HG03520 (cell line): ENCODE results near the gene KRT78.
"Not testable (repeated sequence)": the region's sequence is repeated elsewhere in the genome, so short reads cannot be mapped to it uniquely, and the experiment has no call there.

ENCODE experiments used
- ATAC-seq: cut with Tn5 transposase; IDR thresholded peaks from one replicate; pipeline ENCODE4 v1.9.1; 2021; ENCODE audit warnings: mild to moderate bottlenecking, moderate library complexity; ENCODE audit not compliant: unreplicated experiment

The KRT78 gene

DNA sequence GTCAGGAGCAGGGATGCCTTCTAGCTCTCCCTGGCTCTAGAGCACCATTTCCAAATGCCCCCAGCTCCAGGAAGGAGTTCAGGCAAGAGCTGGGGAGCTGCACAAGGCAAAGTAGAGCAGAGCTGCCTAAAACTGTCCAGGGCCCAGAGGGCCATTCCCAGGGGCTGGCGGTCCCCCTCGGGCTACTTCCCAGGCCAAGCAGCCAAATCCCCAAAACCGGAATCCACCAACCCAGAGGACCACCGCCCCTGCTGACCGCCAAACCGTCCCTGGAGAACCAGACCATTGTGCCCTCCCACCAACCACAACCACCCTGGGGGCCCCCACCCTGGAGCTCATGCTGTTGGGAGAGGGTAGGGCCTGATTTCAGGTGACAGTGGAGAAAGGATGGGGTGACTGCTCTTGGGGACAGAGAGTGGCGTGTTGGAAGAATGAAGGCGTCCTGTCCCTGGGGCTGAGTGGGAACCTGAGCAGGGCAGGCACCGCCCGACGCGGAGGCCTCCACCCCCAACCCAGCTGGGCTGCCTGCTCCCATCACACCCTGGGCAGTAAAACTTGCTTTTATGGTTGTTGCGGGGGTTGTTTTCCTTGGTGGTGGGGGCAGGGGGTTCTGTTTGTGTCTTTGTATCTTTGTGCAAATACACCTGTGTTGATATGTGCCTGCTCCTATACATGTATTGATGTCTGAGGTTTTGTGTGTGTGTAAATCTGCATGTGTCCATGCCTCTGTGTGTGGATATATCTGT lies 24.0 kb upstream of the KRT78 start:
- no peak for ATAC-seq

DNA sequence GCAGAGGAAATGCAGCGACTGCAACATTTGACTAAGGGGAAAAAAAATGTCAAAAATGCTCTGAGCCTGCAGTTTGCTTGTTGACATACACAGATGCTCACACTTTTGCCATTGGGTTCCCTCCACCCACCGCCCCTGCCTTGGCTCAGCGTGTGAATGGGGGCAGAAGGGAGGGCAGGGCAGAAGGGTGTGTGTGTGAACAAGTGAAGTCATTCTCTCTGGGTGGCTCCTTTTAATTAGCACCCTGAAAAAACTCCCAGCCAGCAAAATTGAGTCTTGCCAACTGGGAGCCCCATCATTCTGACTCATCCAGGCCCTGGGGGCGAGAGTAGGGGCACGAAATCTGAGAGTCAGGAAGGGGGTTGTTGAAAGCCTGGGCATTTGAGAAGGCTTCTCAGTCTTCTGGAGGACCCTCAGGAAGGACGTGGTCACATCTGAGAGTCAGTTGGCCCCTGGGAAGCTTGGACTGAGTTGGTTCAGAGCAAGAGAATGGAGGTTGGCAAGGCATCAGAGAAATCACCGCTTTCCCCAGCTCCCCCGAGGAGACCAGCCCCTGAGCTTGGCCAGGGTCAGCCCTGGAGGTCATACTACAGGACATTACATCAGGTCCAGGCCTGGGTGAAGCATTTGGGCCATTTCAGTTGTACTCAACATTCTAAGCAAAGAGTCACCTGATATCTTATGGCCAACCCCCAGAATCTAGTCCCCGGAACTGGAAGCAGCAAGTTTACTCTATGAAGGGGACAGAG lies 22.7 kb upstream of the KRT78 start:
- ATAC-seq = no peak

DNA sequence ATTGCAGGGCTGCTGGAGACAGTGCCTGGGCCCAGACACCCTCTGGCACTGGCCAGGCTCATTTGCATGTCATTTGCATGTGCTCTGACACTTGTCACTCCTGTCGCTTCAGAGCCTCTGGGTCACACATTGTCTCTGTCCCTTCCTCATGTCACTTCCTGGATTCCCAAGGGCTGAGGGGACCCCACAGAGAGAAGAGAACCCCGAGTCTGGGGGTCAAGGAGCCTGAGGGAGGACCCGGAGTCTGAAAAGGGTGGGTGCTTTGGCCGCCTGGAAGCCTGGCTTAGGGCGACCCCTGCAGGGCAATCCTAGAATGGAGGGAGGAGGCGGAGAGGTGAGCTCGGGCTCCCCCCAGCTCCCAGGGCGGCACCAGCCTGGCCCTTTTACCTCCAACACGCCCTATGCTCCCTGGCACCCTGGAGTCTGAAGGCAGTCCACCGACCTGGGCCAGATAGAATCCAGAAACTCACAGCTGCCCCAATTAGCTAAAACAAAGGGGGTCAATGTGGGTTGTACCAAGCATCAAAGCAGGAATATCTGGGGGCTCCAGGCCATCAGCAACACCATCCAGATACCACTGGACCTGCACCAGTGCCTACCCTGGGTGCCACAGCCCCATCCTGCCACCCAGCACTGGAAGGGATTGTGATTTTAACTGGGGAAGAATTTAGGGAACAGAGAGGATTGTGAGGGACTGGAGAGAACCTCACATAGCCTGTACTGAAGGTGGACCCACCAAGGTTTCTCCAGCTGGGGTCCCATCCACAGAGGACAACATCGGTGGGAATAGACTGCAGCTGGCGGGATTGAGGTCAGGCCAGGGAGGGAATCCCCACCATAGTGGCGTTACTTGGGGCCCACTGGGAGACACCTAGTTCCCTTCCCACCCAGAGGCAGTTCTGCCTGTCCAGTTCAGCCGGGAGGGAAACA lies 21.8 kb upstream of the KRT78 start:
- no peak for ATAC-seq

DNA sequence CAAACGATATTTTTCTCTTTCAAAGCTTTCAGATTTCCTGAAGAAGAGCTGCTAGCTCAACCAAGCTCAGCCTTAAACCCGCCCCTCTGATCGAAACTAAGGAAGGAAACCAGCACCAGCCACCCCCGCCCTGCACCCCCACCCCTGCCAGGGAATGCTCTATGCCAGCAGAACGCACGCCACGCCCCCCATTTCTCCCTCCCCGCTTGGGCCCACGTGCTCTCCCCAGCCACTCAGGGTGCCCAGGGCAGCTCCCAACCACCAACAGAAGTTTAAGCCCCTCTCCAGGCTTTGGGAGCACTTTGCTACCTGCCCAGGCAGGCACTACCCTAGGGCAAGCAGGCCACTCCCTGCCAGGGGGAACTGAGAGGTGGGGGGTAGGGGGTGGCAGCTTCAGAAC lies 18.8 kb upstream of the KRT78 start:
- ATAC-seq = no peak

DNA sequence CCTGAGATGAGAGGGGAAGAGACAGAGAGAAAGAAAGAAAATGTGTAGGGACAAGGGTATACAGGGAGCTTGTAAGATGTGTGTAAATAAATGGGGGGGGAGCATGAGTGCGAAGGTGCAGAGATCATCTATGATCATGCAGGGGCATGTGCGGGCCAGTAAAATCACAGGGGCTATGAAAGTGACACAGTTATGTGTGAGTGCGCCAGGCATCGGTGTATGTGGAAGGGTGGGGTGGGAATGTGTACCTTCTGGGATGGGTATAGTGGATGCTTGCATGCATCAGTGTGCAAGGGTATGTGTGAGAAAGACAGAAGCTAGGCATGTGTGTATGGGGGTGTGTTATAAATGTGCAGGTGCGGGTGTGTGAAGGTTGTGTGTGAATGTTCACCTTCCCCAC lies 18.4 kb upstream of the KRT78 start:
- ATAC-seq = no peak

DNA sequence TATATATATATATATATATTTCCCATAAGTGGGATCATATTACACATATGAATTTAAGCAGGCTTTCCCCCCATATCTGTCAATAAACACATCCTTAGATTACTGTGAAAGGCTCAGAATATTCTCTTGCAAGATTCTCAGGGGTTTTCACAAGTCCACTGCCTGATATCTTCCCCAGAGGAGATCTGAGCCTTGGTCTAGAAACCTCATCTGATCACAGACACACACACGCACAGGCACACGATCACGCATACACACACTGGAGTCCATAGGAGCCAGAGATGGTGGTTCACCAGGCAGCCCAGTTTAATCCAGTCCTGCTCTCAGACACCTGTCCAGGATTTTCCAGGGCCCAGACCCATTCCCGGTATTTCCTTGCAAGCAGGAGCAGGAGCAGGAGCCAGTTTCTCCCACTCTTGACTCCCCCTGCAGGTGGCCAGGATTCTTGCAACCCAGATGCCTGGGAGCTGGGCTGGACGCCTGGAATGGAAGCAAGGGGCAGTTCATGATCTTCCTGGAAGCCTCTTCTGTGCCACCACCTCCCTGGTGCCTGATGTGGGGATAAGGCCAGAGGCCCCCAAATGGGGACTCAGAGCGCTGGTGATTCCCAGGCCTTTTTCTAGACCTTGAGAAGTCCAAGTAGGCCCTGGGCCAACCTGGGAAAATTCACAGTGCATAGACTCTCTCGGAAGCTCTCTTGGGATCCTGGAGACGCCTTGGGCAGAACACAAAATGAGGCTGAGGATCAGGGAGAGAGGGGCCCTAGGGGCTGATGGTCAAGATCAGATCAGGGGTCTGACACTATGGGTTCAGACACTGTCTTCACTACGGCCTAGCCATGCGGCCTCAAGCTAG lies 16.5 kb upstream of the KRT78 start:
- ATAC-seq = no peak

DNA sequence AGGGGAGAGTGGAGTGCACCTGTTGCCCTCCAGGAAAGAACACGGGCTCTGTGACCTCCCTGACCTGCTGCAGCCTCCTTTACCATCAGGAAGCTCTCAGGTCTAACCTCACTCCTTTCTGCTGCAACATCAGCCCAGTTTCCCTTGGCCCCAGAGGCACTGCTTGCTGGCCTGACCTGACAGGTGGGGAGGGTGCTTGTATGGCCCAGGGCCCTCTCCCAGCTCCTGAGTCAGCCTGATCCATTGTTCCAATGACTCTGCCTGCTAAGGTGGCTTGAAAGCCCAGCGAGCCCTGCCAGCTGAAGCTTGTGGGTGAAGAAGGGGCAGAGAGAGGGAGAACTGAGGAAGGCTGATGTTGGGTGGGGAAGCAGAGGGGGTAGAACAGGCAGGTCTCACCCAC lies 13.2 kb upstream of the KRT78 start:
- no peak for ATAC-seq

DNA sequence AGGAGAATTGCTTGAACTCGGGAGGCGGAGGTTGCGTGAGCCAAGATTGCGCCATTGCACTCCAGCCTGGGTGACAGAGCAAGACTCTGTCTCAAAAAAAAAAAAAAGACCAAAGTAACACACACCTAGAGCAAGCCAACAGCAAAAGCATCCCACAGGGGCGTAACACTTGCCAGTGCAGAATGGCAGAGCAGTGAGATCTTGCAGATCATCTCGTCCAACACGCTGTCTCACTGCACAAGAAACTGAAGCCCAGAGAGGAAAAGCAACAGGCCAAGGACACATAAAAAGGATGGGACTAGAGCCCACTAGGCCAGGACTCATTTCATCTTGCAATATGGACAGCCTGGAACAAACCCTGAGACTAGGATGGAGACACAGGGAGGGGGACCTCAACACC lies 12.7 kb upstream of the KRT78 start:
- no peak for ATAC-seq

DNA sequence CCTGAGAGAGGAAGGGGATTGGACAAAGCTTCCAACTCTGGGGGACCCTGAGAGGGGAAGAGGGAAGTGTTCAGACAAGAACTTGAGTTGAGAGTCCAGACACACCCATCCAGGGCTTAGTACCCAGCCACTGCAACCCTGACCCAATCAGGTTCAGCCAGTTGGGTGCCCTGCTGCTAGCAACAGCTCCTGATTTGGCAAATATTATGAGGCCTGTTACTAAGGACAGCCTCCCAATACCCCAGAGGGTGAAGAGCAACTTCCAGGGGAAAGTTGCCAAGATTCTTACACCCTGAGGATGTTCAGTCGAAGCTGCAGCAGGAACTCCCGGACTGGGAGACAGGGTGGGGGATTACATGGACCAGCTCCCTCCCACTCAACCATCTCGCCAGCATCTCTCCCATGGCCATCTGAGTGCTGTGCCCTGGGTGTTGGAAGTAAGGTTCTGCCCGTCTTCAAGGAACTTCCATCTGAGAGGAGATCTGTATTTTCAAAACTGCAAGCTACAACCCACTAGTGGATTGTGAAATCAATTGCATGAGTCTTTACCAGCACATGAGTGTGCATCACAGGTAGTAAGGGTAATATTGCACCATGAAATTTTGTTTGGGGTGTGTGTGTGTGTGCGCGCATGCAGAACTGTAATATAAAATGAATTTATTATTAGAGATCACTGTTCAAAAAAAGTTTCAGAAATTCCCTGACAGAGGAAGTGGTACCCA lies 11.5 kb upstream of the KRT78 start:
- ATAC-seq = no peak

DNA sequence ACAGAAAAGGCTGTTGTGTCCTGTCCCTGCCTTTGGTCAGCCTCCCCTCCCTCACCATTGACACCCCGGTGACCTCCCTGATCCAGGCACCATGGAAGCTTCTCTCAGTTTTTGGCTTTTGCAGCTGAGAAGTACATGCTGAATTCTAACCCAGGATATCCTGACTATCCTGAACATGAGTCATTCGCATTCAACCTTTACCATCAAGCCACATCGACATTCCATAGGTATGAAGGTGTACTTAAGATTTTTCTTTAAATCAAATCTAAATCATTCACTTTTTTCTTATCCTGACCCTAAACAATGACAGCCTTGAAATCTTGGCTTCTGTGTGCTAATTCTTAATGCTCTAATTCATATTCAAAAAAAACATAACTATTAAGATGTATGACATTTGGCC lies 8.7 kb upstream of the KRT78 start:
- no peak for ATAC-seq

DNA sequence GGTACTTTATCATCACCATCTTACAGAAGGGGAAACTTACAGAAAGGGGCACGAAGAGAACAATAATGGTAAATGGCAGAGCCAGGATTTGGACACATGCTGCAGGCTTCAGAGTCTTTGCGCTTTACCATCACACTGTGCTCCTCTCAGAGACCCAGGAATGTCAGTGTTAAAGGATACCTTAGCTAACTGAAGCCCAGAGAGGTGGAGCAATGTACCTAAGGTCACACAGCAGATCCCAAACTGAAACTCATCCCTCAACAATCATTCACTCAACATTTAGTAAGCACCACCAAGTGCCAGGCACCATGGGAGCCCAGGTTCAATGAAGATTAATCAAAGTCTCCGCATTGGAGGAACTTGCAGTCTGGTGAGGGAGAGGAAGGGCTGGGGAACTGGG lies 8.0 kb upstream of the KRT78 start:
- no peak for ATAC-seq

DNA sequence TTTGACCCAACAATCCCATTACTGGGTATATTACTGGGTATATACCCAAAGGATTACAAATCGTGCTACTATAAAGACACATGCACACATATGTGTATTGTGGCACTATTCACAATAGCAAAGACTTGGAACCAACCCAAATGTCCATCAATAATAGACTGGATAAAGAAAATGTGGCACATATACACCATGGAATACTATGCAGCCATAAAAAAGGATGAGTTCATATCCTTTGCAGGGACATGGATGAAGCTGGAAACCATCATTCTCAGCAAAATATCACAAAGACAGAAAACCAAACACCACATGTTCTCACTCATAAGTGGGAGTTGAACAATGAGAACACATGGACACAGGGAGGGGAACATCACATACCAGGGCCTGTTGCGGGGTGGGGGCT lies 7.3 kb upstream of the KRT78 start:
- ATAC-seq = not testable (repeated sequence)

DNA sequence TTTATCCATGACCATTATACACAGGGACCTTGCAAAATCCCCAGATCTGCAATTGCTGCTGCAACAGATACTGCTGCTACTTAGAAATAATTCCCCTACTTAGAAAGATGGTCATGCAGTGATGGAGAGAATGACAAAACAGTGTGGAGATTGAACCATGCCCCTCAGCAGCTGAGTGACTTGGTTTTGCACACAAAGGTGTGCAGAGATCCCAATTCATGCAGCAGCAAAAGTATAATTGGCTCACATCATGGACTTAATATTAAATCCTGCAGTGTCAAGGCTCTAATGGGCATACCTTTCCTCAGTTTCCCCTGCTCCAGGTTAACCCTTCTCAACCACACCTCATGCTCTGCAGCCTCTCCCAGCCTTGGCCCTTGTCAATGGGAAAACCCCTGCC lies 3.0 kb upstream of the KRT78 start:
- ATAC-seq = no peak

DNA sequence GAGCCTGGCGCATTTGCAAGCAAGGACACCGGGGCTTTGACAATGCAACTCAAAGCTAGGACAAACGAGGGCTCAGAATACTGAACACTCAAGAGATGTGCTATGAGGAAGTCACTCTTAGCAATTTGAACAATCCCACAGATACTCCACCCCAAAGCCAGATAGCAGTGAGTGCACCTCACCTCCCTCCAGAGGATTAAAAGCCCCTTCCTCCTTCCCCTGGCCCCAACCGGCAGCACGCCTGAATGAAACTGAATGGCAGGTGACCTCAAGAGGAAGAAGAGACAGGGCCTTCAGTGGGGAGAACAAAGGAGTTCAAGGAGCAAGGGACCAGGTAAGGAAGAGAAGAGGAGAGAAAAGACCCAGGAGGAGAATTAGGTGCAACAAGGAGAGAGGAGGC lies 1.9 kb upstream of the KRT78 start:
- no peak for ATAC-seq

DNA sequence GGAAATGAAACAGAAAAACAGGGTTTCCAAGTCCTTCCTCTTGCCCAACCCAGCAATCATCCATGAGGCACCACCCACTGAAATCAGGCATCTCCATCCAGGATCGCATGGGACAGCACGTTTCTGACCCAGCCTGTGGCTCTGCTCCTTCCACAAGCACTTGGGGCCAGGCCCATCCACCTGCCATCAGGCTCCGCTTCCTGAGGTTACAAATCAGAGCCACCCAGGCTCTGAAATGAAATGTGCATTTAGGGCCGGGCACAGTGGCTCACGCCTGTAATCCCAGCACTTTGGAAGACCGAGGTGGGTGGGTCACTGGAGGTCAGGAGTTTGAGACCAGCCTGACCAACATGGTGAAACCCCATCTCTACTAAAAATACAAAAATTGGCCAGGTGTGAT lies 717 bp upstream of the KRT78 start:
- no peak for ATAC-seq

DNA sequence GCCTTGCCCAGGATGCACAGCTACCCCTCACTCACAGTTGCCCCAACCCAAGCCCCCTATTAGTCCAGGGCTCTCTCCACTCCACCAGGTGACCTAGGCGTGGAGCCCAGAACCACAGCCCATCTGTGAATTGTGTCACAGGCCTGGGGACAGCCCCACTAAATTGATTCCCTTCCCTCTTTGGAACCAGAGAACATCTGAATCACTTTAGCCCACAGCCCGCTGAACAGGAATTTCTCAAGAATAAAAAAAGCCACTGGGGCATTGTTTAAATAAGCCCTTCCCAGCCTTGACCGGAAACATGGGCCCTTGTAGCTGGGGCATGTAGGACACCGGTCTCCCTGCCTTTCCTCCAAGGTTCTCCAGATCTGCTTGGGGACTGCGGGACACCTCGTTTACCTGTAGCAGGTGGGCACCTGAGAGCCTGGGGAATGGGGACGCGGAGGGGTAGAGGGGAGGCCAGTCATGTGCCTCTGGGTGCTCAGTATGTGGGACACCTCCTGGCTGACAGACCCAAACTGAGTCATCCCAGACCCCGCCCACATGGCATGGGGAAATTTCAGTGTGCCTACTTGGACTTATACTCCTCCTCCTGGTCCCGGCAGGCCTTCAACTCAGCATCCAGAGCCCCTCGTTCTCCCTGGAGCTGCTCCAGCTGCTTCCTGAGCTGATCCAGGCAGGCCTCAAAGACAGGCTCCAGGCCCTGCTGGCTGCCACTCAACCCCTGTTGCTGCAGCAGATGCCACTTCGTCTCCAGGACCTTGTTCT lies 1.3 kb downstream of the KRT78 start:
- ATAC-seq = no peak

DNA sequence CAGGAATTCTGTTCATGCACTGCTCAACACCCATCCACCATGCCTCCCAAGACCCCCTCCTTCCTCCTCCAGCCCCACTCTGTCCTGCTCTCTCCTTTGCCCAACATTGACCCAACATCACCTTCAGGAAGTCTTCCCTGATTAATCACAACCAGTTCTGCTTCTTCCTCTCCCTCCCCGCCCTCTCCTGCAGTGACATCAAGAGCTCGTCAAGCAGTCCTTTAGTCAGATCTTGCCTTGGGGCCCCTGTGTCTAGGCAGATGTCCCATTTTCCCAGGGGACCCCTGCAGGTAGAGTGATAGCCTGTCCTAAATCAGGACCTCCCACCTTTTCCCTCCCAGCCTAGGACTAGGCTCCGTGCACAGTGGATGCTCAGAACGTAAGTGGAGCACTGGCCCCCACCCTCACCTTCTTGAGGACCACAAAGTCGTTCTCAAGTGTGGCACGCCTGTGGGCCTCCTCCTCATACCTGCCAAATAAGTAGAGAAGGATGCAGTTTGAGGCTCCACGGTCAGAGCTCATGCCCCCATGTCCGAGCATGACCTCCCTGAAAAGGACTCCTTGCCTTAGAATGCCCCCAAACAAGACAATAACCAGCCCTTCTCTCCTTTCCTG lies 2.3 kb downstream of the KRT78 start:
- ATAC-seq = no peak

DNA sequence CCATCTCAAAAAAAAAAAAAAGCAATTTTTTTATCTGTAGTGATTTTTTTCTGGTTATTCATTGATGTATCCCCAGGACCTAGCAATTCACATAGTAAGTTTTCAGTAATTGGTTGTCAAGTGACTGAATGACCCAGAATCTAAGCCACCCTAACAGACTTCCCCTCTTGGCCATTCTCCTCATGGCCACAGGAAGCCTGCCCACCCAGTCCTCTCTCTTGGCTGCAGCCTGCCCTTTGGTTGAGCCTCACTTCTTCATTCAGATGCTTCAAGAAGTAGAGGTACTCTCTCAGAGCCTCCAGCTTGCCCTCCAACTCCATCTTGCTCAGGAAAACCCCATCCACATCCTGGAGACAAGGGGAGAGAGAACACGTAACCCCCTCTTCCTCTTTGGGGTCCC lies 2.8 kb downstream of the KRT78 start:
- ATAC-seq = no peak

DNA sequence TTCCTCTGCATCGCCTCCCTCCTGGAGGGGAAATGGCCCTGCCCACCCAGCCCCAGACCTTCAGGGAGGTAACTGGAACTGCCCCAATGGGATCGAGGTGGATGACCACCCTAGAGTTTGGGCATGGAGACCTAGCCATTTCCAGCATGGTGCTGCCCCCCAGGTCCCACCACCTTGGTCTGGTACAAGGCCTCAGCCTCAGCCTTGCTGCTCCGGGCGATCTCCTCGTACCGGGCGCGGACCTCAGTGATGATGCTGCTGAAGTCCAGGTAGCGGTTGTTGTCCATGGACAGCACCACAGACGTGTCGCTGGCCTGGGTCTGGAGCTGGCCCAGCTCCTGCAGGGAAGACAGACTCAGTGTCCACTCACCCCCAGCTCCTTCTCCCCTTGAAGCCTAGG lies 4.4 kb downstream of the KRT78 start:
- ATAC-seq = no peak
